ENCODE measurements around the gene THEM5.
"Not testable (repeated sequence)": the region's sequence is repeated elsewhere in the genome, so short reads cannot be mapped to it uniquely, and the experiment has no call there.

THEM5 gene

DNA sequence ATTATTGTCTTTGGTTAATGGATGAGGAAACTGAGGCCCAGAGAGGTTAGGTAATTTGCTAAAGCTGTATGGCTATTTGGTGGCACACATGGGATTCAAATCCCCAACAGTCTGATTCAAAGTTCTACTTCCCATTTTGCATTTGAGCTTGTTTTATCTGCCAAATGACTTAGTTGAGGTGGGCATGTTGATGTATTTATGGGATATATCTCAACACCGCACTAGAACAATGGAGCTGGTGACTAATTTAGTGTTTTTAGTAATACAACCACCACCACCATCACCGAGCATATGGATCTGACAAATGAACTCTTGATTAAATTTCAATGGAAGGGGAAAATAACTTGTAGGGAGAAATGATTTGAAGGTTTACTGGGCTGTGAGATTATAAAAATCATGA is 29.0 kb upstream of the THEM5 start:
- ATAC-seq (no peak), DNase-seq (ENCODE audit: low spot score in 2 of 2) (no peak)
- Mint-ChIP-seq H3K27ac (no peak overlapping the region), H3K4me1 (peaks cover 5% of the 10 kb centered on the region), H3K9me3 (no peaks in the 10 kb centered on the region), H3K36me3 (peaks cover 27% of the 10 kb centered on the region), H3K4me3 (no peak overlapping the region)

DNA sequence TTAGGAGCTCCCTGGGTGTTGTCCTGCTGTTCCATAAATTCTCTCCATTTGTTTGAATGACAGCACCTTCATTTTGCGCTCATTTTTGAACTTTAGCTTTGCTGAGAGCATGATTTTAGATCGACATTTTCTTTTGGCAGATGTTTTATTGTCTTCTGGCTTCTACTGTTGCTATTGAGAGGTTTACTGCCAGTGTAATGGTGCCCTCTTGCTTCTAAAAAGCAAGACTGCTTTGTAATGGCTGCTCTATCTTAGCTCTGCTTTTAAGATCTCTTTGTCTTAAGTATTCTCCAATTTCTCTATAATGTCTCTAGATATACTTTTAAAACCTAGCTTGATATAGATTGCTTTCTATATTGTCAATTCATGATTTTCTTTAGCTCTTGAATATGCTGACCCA is 28.0 kb upstream of the THEM5 start:
- DNase-seq (ENCODE audit: low spot score in 2 of 2) (no peak), ATAC-seq (no peak)
- Mint-ChIP-seq H3K36me3 (peaks cover 17% of the 10 kb centered on the region), H3K4me1 (peaks cover 5% of the 10 kb centered on the region), H3K27ac (no peak overlapping the region), H3K9me3 (no peaks in the 10 kb centered on the region), H3K4me3 (no peak overlapping the region)

- Mint-ChIP-seq H3K4me3 (no peak overlapping the region), H3K4me1 (no peaks in the 10 kb centered on the region), H3K27ac (no peak overlapping the region), H3K36me3 (peaks cover 21% of the 10 kb centered on the region), H3K9me3 (no peaks in the 10 kb centered on the region)
- ATAC-seq (no peak), DNase-seq (ENCODE audit: low spot score in 2 of 2) (no peak)
Observed at GRCh38 chr1:151875419-151876097, 22.0 kb upstream of the THEM5 start.

DNA sequence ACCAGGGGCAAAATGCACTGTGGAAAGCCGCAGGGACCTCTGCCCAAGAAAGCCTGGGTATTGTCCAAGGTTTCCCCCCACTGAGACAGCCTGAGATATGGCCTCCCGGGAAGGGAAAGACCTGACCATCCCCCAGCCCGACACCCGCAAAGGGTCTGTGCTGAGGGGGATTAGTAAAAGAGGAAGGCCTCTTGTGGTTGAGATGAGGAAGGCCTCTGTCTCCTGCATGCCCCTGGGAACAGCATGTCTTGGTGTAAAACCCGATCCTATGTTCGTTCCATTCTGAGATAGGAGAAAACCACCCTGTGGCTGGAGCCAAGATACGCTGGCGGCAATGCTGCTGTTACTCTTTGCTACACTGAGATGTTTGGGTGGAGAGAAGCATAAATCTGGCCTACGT is 19.3 kb upstream of the THEM5 start:
- Mint-ChIP-seq H3K36me3 (peaks cover 15% of the 10 kb centered on the region), H3K27ac (peak overlapping the region; percentile 6)
- H3K4me1 Mint-ChIP-seq; H3K4me3 Mint-ChIP-seq; ATAC-seq; DNase-seq (ENCODE audit: low spot score in 2 of 2); H3K9me3 Mint-ChIP-seq: not testable (repeated sequence)

DNA sequence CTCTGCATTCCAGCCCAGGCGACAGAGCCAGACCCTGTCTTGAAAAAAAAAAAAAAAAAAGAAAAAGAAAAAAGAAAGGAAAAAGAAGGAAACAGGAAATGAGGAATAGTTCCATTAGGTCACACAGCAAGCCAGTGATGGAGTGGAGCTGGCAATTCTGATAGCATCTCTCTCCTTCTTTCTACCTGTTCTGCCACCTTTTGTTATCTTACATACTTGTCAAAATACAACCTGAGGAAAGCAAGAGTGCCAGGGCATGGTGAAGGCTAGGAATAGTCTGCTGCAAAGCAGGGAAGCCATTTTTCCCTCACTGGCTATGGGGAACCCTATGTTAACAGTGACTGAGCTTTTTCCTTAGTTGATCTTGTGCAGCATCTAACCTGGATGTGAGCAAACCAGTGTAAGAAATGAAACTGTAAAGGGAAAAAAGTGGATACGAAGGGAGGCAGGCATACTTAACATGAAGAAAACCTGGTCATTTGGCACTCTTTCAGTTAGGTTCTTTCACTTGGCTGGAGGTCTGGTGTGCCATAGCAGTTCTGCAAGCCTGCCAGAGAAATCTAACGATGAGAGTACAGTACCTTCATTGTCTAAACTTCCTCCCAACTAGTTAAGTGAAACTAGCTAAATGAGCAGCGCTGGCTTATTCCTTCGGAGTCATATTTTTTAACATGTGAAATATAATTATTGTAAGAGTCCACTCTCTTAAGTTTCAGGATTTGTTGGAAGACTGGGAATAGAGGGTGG is 17.9 kb upstream of the THEM5 start:
- H3K4me3 Mint-ChIP-seq = no peak overlapping the region
- H3K27ac Mint-ChIP-seq = no peak overlapping the region
- no peaks in the 10 kb centered on the region for H3K9me3 Mint-ChIP-seq
- DNase-seq (ENCODE audit: low spot score in 2 of 2) = no peak
- peaks cover 15% of the 10 kb centered on the region for H3K36me3 Mint-ChIP-seq
- no peak for ATAC-seq
- peaks cover 13% of the 10 kb centered on the region for H3K4me1 Mint-ChIP-seq

- Mint-ChIP-seq H3K4me1 (peaks cover 19% of the 10 kb centered on the region), H3K27ac (peak overlapping the region; percentile 88), H3K9me3 (no peaks in the 10 kb centered on the region), H3K4me3 (no peak overlapping the region), H3K36me3 (no peaks in the 10 kb centered on the region)
- no peak for ATAC-seq
- no peak for DNase-seq (ENCODE audit: low spot score in 2 of 2)
Observed at GRCh38 chr1:151868486-151868885, 15.0 kb upstream of the THEM5 start.

DNA sequence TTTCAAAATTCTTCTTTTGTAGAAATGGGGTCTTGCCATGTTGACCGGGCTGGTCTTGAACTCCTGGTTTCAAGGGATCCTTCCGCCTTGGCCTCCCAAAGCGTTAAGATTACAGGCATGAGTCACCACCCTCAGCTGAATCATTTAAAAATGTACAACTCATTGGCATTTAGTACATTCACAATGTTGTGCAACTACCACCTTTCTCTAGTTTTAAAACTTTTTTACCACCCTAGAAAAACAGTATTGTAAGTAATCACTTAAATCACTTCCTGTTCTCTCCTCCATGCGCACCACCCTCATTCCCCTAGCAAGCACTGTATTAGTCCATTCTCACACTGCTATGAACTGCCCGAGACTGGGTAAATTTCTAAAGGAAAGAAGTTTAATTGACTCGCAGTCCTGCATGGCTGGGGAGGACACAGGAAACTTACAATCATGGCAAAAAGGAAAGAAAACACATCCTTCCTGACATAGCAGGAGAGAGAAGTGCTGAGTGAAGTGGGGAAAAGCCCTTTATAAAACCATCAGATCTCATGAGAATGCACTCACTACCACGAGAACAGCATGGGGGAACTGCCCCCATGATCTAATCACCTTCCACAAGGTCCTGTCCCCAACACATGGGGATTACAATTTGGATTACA is 14.4 kb upstream of the THEM5 start:
- Mint-ChIP-seq H3K36me3 (no peaks in the 10 kb centered on the region), H3K27ac (peak overlapping the region; percentile 88), H3K9me3 (no peaks in the 10 kb centered on the region), H3K4me1 (peaks cover 19% of the 10 kb centered on the region), H3K4me3 (no peak overlapping the region)
- DNase-seq (ENCODE audit: low spot score in 2 of 2) (no peak), ATAC-seq (peak; percentile 79)

DNA sequence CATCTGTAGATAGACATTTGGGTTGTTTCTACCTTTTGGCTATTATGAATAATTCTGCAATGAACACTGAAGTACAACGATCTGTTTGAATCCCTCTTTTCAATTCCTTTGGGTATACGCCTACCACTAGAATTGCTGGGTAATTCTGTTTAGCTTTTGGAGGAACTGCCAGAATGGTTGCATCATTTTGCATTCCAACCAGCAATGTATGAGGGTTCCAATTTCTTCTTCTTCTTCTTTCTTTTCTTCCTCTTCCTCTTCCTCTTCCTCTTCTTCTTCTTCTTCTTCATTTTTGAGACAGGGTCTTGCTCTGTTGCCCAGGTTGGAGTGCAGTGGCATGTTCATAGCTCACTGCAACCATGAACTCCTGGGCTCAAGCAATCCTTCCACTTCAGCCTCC is 13.8 kb upstream of the THEM5 start:
- ATAC-seq = no peak
- Mint-ChIP-seq H3K4me1 (peaks cover 19% of the 10 kb centered on the region), H3K9me3 (no peaks in the 10 kb centered on the region), H3K4me3 (no peak overlapping the region), H3K27ac (peak overlapping the region; percentile 88), H3K36me3 (no peaks in the 10 kb centered on the region)
- no peak for DNase-seq (ENCODE audit: low spot score in 2 of 2)

DNA sequence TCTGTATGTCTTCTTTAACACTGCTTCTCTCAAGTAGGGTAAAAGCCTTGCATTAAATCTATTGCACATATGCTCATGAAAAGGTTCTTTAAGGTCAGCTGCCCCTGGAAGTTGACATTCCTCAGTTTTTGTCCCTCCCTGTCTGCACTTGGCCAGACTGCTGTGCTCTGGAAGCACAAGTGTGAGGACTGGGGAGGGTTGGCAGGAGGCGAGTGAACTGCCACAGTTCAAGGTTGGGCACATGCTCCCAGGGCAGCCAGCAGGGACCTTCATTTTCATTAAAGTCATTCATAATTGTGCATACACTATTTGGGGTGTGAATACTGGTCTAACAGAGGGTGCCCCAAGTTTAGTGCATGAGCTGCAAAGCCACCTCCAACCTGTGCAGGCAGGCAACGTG is 10.9 kb upstream of the THEM5 start:
- H3K36me3 Mint-ChIP-seq = no peaks in the 10 kb centered on the region

DNA sequence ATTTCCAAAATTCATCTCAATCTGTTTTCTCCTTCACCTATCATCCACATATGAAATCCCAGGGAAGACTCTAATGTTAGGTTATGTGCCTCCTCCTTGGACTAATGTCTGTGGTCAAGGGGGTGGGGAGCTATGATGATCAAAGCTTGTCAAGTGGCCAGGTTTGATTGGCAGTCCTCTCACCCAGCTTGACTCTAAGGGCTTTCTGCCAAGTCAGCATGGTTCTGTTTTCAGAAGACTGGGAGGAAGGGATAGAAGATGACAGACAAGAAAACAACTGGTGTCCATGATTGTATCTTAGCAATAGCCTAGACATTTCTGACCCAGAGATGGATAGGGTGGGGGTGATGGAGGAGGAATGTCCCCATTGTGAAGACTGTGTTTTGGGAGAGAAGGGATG is 9.1 kb upstream of the THEM5 start:
- ATAC-seq (no peak), DNase-seq (ENCODE audit: low spot score in 2 of 2) (no peak)
- Mint-ChIP-seq H3K4me3 (no peak overlapping the region), H3K4me1 (peaks cover 10% of the 10 kb centered on the region), H3K36me3 (no peaks in the 10 kb centered on the region), H3K9me3 (no peaks in the 10 kb centered on the region), H3K27ac (no peak overlapping the region)

More for the DNA sequence above, 10.9 kb upstream of the THEM5 start:
- Mint-ChIP-seq H3K27ac (no peak overlapping the region), H3K4me3 (no peak overlapping the region), H3K4me1 (peaks cover 19% of the 10 kb centered on the region), H3K9me3 (no peaks in the 10 kb centered on the region)
- ATAC-seq = no peak
- DNase-seq (ENCODE audit: low spot score in 2 of 2) = no peak

DNA sequence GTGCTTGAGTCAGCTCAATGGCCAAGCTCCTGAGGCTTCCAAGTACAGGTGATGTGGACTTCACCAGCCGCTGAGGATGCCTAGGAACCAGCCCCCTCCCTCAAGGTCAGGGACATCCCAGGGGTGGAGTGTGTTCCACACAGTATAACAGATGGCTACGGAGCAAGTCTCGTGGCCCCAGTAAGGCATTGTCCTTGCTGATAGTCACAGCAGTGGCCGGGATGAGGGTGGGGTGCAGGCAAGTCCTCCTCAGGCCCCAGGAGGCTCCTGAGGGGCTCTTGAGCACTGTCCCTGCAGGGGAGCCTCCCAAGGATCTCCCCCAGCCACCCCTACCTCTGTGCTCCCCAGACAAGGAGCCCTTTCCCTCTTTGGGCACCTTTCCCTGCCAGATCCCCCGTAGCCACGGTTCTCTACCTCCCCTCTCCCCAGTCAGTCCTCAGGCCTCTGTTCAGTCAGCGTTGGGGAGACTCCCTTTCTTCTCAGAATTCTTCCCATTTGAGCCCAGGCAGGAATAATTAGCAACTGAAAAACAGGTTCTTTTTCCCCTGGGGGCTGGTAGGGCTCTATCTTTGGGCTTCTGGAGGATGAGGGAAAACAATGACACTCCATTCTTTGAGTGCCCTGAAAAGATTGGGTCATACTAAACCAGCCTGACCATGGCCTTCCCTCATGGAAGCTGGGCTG is 7.1 kb upstream of the THEM5 start:
- DNase-seq (ENCODE audit: low spot score in 2 of 2) = no peak
- Mint-ChIP-seq H3K36me3 (peaks cover 2% of the 10 kb centered on the region), H3K9me3 (no peaks in the 10 kb centered on the region), H3K4me1 (peaks cover 6% of the 10 kb centered on the region), H3K4me3 (no peak overlapping the region), H3K27ac (no peak overlapping the region)
- no peak for ATAC-seq

- Mint-ChIP-seq H3K4me3 (no peak overlapping the region), H3K36me3 (peaks cover 10% of the 10 kb centered on the region), H3K9me3 (no peaks in the 10 kb centered on the region), H3K27ac (peak overlapping the region; percentile 40), H3K4me1 (no peaks in the 10 kb centered on the region)
- DNase-seq (ENCODE audit: low spot score in 2 of 2) (no peak), ATAC-seq (no peak)
Observed at GRCh38 chr1:151859891-151860293, 6.4 kb upstream of the THEM5 start.

DNA sequence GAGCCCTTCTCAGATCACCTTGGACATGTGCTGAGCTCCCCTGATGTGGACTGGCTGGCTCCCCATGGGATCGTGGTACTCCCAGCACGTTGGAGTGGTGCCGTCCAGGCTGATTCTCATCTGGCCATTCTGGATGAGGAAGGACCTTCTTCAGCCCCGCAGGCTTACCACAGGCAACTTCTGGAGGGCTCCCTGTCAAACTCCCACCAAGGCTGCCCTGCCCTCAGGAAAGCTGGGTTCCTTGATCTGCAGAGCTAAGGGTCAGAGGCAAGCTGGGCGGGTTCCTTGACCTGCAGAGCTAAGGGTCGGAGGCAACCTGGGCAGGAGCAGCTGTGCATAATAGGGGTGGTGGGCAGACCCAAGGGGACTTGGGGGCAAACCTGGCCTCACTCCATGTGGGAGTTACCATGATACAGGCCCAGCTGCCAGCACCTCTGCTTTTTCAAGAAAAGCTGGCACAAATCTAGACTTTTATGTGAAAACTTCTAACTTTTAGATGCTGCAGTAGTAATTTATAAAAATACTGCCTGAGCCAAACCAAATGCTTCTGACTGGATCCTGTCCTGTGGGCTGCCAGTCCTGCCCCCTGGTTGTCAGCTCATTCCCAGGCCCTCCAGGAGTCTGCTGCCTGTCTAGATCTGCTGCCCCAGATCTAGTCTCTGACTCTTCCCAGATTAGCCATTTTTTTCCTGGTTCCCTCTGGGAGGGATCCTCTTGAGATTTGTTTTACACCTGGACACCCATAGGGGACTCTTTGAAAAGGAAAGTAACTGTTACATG is 5.6 kb upstream of the THEM5 start:
- ATAC-seq (no peak), DNase-seq (ENCODE audit: low spot score in 2 of 2) (no peak)
- Mint-ChIP-seq H3K4me1 (no peaks in the 10 kb centered on the region), H3K9me3 (no peaks in the 10 kb centered on the region), H3K27ac (peak overlapping the region; percentile 40), H3K4me3 (no peak overlapping the region), H3K36me3 (peaks cover 18% of the 10 kb centered on the region)

- Mint-ChIP-seq H3K9me3 (no peaks in the 10 kb centered on the region), H3K27ac (no peak overlapping the region), H3K4me3 (no peak overlapping the region), H3K36me3 (peaks cover 25% of the 10 kb centered on the region), H3K4me1 (peaks cover 5% of the 10 kb centered on the region)
- ATAC-seq (no peak), DNase-seq (ENCODE audit: low spot score in 2 of 2) (no peak)
Observed at GRCh38 chr1:151858030-151858746, 4.7 kb upstream of the THEM5 start.

All from stimulated activated effector memory CD8-positive, alpha-beta T cell treated with anti-CD3 and anti-CD28 coated beads, Interleukin-12 subunit alpha, Interleukin-12 subunit beta, amount 100 ng/mL, for 72 hours (primary cell).